ENCODE measurements around the gene GOPC. TPM values are rescaled to one million over a fixed set of nuclear protein-coding genes. Genes with fewer than 3 reads are reported as not detected.
A peak's percentile ranks its signal among the peaks of the same experiment; 100 is the strongest.

GOPC gene
- total and polyA plus RNA-seq, 7 donors, result 8.7 to 18.2 (median 14.9) TPM

DNA sequence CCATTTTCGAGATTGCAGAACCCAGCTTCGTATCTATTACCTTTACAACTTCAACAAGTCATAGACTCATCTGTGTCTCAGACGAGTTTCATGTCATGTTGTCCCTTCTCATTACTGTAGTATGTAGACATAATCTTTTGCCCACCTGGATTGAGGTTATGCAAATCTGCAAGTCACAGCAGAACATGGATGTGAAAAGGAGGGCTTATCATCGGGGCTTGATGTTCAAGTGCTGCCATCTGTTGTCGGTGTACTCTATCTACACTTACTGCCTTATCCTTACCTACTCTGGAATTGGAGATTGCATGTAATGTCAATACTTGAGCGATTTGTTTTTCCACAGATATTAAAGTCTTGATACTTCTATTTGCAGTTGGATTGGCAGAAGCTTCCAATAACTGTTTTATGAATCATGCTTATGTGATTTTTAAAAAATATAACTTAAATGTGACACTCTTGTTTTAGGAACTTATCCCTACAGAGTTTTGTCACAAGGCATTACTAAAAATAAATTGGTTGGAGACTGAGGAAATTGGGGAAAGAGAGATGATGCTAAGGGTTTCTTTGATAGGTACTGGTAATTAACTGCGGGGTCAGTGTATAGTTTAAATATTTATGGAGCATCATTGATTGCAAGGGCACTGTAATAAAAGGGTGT, 3.0 kb upstream of the GOPC start:
- Histone ChIP-seq H3K36me3 (ENCODE audit: insufficient read depth in 1 of 2, low read depth in 1 of 2) (no peaks in the 10 kb centered on the region), H3K9me3 (no peaks in the 10 kb centered on the region), H3K27me3 (ENCODE audit: insufficient read depth in 3 of 3, low read length in 2 of 3) (no peaks in the 10 kb centered on the region), H3K4me1 (peaks cover 16% of the 10 kb centered on the region), H3K27ac (no peak overlapping the region), H3K4me3 (no peak overlapping the region)
- DNase-seq (no peak), ATAC-seq (peak in 1 of 4 donors; percentile 25)
- intact Hi-C loops (cut with DNase I), result loop anchor here (5.0 to 10.0 kb wide), 2 partner anchors 153 to 640 kb away; no protein-coding TSS in a partner anchor
- TF ChIP-seq CTCF (IDR thresholded peaks at IDR 0.05), result peak; percentile 75
- WGBS, 3 donors, result 31 to 32% (median 31%) methylated on average over 7 of the region's 7 CpGs

GRCh38 chr6:117603821-117604220, 1.5 kb upstream of the GOPC start:
- Histone ChIP-seq H3K4me1 (peaks cover 28% of the 10 kb centered on the region), H3K36me3 (ENCODE audit: insufficient read depth in 1 of 2, low read depth in 1 of 2) (no peaks in the 10 kb centered on the region), H3K27me3 (ENCODE audit: insufficient read depth in 3 of 3, low read length in 2 of 3) (no peaks in the 10 kb centered on the region), H3K4me3 (no peak overlapping the region), H3K27ac (no peak overlapping the region), H3K9me3 (no peaks in the 10 kb centered on the region)
- no peak for TF ChIP-seq CTCF (IDR thresholded peaks at IDR 0.05)
- ATAC-seq (no peak), DNase-seq (no peak)
- intact Hi-C loops (cut with DNase I), result loop anchor here in 1 of 2 donors (5.0 to 10.0 kb wide), 3 partner anchors 47 to 639 kb away; partner anchors contain the start of gene DCBLD1
- WGBS, 3 donors, result 91 to 93% (median 92%) methylated on average over 2 of the region's 2 CpGs

GRCh38 chr6:117602899-117603588, 733 bp upstream of the GOPC start:
- intact Hi-C loops (cut with DNase I), result loop anchor here in 1 of 2 donors (5.0 to 10.0 kb wide), 3 partner anchors 46 to 638 kb away; partner anchors contain the start of gene DCBLD1
- H3K4me3 ChIP-seq, result peak overlapping the region; percentile 89
- H3K36me3 ChIP-seq (ENCODE audit: insufficient read depth in 1 of 2, low read depth in 1 of 2), result no peaks in the 10 kb centered on the region
- no peak for TF ChIP-seq CTCF (IDR thresholded peaks at IDR 0.05)
- no peaks in the 10 kb centered on the region for H3K27me3 ChIP-seq (ENCODE audit: insufficient read depth in 3 of 3, low read length in 2 of 3)
- H3K9me3 ChIP-seq, result no peaks in the 10 kb centered on the region
- 57 to 61% (median 61%) methylated on average over 12 of the region's 12 CpGs for WGBS, 3 donors
- DNase-seq, result no peak
- ATAC-seq, result no peak
- H3K27ac ChIP-seq, result peak overlapping the region; percentile 96
- peaks cover 28% of the 10 kb centered on the region for H3K4me1 ChIP-seq

GRCh38 chr6:117601811-117602150, 530 bp downstream of the GOPC start:
- intact Hi-C loops (cut with DNase I), result loop anchor here in 1 of 2 donors (5.0 to 10.0 kb wide), 3 partner anchors 44 to 637 kb away; partner anchors contain the start of gene DCBLD1
- WGBS, 3 donors, result 0% methylated on average over 12 of the region's 12 CpGs
- DNase-seq, result peak in 1 of 2 donors; percentile 18
- H3K4me1 ChIP-seq, result peaks cover 28% of the 10 kb centered on the region
- H3K36me3 ChIP-seq (ENCODE audit: insufficient read depth in 1 of 2, low read depth in 1 of 2), result peaks cover 0 to 6% of the 10 kb centered on the region in 2 donors
- peak overlapping the region; percentile 89 for H3K4me3 ChIP-seq
- TF ChIP-seq CTCF (IDR thresholded peaks at IDR 0.05), result no peak
- peak overlapping the region; percentile 96 for H3K27ac ChIP-seq
- ATAC-seq, result peak in 3 of 4 donors; percentile 7 to 30 (median 20)
- no peaks in the 10 kb centered on the region for H3K9me3 ChIP-seq
- no peaks in the 10 kb centered on the region for H3K27me3 ChIP-seq (ENCODE audit: insufficient read depth in 3 of 3, low read length in 2 of 3)

All from psoas muscle (tissue), 8 donors.